ENCODE data around the gene ARID3A. TPM values are rescaled to one million over a fixed set of nuclear protein-coding genes. Genes with fewer than 3 reads are reported as not detected.

ARID3A gene
- total and polyA plus RNA-seq, 2 of the 8 experiments (the other 6 are each of a cell fraction or from before 2014, with no cell fraction given), result 40.5 to 77.4 TPM

DNA sequence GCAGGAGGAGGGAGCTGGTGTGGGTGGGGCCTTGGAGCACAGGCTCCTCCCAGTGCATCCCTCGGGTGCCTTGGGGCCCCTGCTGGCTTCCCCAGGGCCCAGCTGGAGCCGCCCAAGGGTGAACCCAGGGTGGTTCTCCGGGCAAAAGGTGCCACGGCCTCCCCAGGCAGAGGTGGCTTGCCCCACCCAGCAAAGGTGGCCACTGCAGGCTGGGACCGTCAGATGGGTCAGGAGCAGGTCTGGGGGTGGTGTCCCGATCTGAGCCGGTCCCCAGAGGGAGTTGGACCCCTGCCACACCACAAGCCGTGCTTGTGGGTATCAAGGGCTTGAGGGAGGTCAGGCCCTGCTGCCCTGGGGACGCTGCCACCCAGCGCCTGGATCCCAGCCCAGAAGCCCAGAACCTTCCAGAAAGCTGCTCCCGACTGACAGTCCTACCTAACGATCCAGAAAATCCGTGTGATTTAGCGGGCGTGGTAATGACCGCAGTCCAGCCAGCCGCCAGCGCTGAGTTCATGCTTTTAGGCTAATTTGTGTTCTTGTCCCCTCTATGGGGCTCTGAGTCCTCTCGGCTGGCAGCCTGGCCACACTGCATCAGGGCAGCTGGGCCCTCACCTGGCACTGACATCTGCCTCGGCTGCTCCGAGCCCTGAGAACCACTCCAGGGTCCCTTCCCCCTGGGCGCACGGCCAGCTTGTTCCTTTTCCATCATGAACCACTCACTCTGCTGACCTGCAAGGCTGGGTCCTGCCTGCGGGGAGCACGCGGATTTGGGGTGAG, 69.4 kb downstream of the ARID3A start:
- Histone ChIP-seq H4K20me1 (replicated peaks in 1 of 2; ENCODE audit: control insufficient read depth in 1 of 2, insufficient read depth in 2 of 2, low read length in 2 of 2) (peaks cover 7 to 18% of the 10 kb centered on the region in 2 experiments), H2AK5ac (ENCODE audit: low read depth, low read length) (no peak overlapping the region), H2BK20ac (ENCODE audit: low read length) (no peak overlapping the region), H2BK15ac (ENCODE audit: low read length) (no peak overlapping the region), H3K79me1 (ENCODE audit: low read depth, low read length) (no peaks in the 10 kb centered on the region; the same call in 1 of the 2 replicates), H3K14ac (ENCODE audit: insufficient read length) (no peak overlapping the region), H2BK5ac (ENCODE audit: low read depth, low read length) (no peak overlapping the region), H3K4me2 (ENCODE audit: insufficient read depth in 1 of 2, low read depth in 2 of 2, low read length in 2 of 2) (no peak overlapping the region; a peak in 1 of 4 replicates), H3K23me2 (ENCODE audit: low read depth, low read length) (peaks cover 2% of the 10 kb centered on the region; the same call in 1 of the 2 replicates), H3K36me3 (ENCODE audit: control insufficient read depth in 2 of 4, insufficient read depth in 4 of 4, low read length in 3 of 4) (peaks cover 2 to 24% (median 7%) of the 10 kb centered on the region in 4 experiments; a peak in 5 of 8 replicates), H3K9ac (replicated peaks in 1 of 4; ENCODE audit: extremely low read depth in 1 of 4, low read depth in 3 of 4, low read length in 3 of 4) (no peak overlapping the region), H3K4me3 (ENCODE audit: extremely low read depth in 1 of 4, insufficient read depth in 2 of 4, low read depth in 3 of 4, low read length in 4 of 4) (no peak overlapping the region), H3K27ac (ENCODE audit: low read depth, low read length) (no peak overlapping the region), H2AFZ (ENCODE audit: low read length) (no peak overlapping the region), H3K27me3 (replicated peaks in 1 of 4; ENCODE audit: control insufficient read depth in 3 of 4, extremely low read depth in 1 of 4, insufficient read depth in 3 of 4, low read length in 3 of 4) (peaks cover 0 to 19% (median 7%) of the 10 kb centered on the region in 4 experiments; a peak in 5 of 7 replicates), H4K8ac (ENCODE audit: extremely low read depth, insufficient read depth, low read length) (no peak overlapping the region; the same call in 1 of the 2 replicates), H2BK12ac (ENCODE audit: low read depth, low read length) (no peak overlapping the region), H3K4me1 (replicated peaks in 1 of 4; ENCODE audit: control insufficient read depth in 3 of 4, insufficient read depth in 4 of 4, low read length in 3 of 4) (peaks cover 0 to 7% (median 4%) of the 10 kb centered on the region in 4 experiments; a peak in 3 of 7 replicates), H3K9me3 (ENCODE audit: insufficient read depth in 2 of 2, low read depth in 1 of 2, low read length in 1 of 2) (no peaks in the 10 kb centered on the region), H4K91ac (replicated peaks; ENCODE audit: insufficient read length, low read length) (no peak overlapping the region), H3K4ac (replicated peaks; ENCODE audit: insufficient read length, low read depth, low read length) (no peak overlapping the region), H4K5ac (ENCODE audit: insufficient read length, low read depth, low read length) (no peak overlapping the region), H2BK120ac (replicated peaks; ENCODE audit: low read depth, low read length) (no peak overlapping the region), H3K23ac (ENCODE audit: insufficient read length) (no peak overlapping the region), H3K18ac (ENCODE audit: extremely low read depth, low read length) (no peak overlapping the region), H3K79me2 (ENCODE audit: control insufficient read depth in 1 of 2, insufficient read depth in 2 of 2, low read length in 2 of 2) (no peaks in the 10 kb centered on the region), H3K56ac (replicated peaks; ENCODE audit: insufficient read length, low read depth, low read length) (no peak overlapping the region)
- DNase-seq (ENCODE audit: low read depth in 1 of 2, low spot score in 2 of 2) (no peak), FAIRE-seq (no peak)
- WGBS, 2 experiments (ENCODE audit: extremely low coverage in 1 of 2, insufficient coverage in 1 of 2, insufficient read length in 1 of 2, insufficient replicate concordance in 2 of 2, low coverage in 1 of 2, low lambda C conversion rate in 2 of 2, missing lambda C conversion rate in 1 of 2), result 93% methylated on average over 22 of the region's 26 CpGs; no CpG with 5 or more reads in 1 of the 2 experiments
- CTCF ChIA-PET (ENCODE audit: partially characterized antibody), result interaction anchor here (0.6 to 3.4 kb wide), 8 partner anchors 9 to 249 kb away, joined by 3 to 13 read pairs (median 3); partner anchors contain the start of gene CNN2
- POLR2A ChIA-PET (ENCODE audit: partially characterized antibody), result interaction anchor here (0.6 to 7.3 kb wide), 11 partner anchors 10 to 1666 kb away, joined by 3 to 81 read pairs (median 4); partner anchors contain the start of genes ABCA7 and WDR18
- TF ChIP-seq USF2 (IDR thresholded peaks at IDR 0.05; ENCODE audit: low read length), result no peak
- TF ChIP-seq RAD21 (IDR thresholded peaks at IDR 0.05 in 1 of 2, conservative IDR thresholded peaks at IDR 0.05 in 1 of 2; ENCODE audit: low read depth in 2 of 2, low read length in 2 of 2), result no peak
- TF ChIP-seq TAF1 (IDR thresholded peaks at IDR 0.05; ENCODE audit: low read depth, low read length), result no peak
- TF ChIP-seq POLR2A (IDR thresholded peaks at IDR 0.05; ENCODE audit: control extremely low read depth in 1 of 2, low read depth in 2 of 2, low read length in 2 of 2), result no peak
- TF ChIP-seq MAFK (IDR thresholded peaks at IDR 0.05; ENCODE audit: low read depth, low read length), result no peak
- no peak for TF ChIP-seq JUND (IDR thresholded peaks at IDR 0.05; ENCODE audit: low read length)
- TF ChIP-seq TBP (IDR thresholded peaks at IDR 0.05; ENCODE audit: low read depth, low read length), result no peak
- no peak for TF ChIP-seq MAX (IDR thresholded peaks at IDR 0.05)
- TF ChIP-seq CTBP2 (IDR thresholded peaks at IDR 0.05; ENCODE audit: borderline replicate concordance, insufficient read depth, insufficient read length, low read length), result no peak
